H1 (cell line): ENCODE measurements around the gene UGT1A6. TPM values are rescaled to one million over a fixed set of nuclear protein-coding genes. Genes with fewer than 3 reads are reported as not detected.

Source experiments
- CTCF ChIA-PET: fragments of 300-600 bp; sonication (Branson Sonifier 250); formaldehyde crosslinking; loops from one replicate; lab custom pipeline; 2021; ENCODE audit not compliant: partially characterized antibody; lab: Charles Lee
- POLR2A ChIA-PET: fragments of 300-600 bp; sonication (Branson Sonifier 250); formaldehyde crosslinking; loops from one replicate; lab custom pipeline; 2021; ENCODE audit warnings: inconsistent platforms; ENCODE audit not compliant: partially characterized antibody; lab: Charles Lee
- DNase-seq, 2 experiments: peaks; one replicate each; pipeline versions ENCODE4 v3.0.0 to v3.0.0-alpha.2; 2010 to 2022; ENCODE audit warnings: low spot score in 2 of 2, low read depth in 1 of 2, mixed read lengths in 1 of 2
- FAIRE-seq: peaks from 2 replicates; lab custom pipeline; 2011; peaks lifted over from hg19 to GRCh38; lab: Jason Lieb, UNC
- H2AFZ ChIP-seq: 2 replicates; pipeline ENCODE4 v1.8.1; 2012; ENCODE audit warnings: low read length, inconsistent platforms
- H2AK5ac ChIP-seq: 2 replicates; pipeline ENCODE4 v1.6.1; 2013; ENCODE audit warnings: low read depth, low read length
- H2BK120ac ChIP-seq: replicated peaks from 2 replicates; pipeline ENCODE3; 2013; ENCODE audit warnings: low read depth, low read length, inconsistent platforms
- H2BK12ac ChIP-seq: 2 replicates; pipeline ENCODE4 v1.6.1; 2013; ENCODE audit warnings: low read depth, low read length
- H2BK15ac ChIP-seq: 2 replicates; pipeline ENCODE4 v1.6.1; 2013; ENCODE audit warnings: low read length
- H2BK20ac ChIP-seq: 2 replicates; pipeline ENCODE4 v1.6.1; 2013; ENCODE audit warnings: low read length
- H2BK5ac ChIP-seq: 2 replicates; pipeline ENCODE4 v1.6.1; 2013; ENCODE audit warnings: low read depth, low read length
- H3K14ac ChIP-seq: 2 replicates; pipeline ENCODE4 v1.6.1; 2013; ENCODE audit warnings: inconsistent platforms; ENCODE audit not compliant: insufficient read length
- H3K18ac ChIP-seq: 2 replicates; pipeline ENCODE4 v1.6.1; 2013; ENCODE audit warnings: low read length; ENCODE audit errors: extremely low read depth
- H3K23ac ChIP-seq: 2 replicates; pipeline ENCODE4 v1.6.1; 2013; ENCODE audit warnings: inconsistent platforms; ENCODE audit not compliant: insufficient read length
- H3K23me2 ChIP-seq: 2 replicates; pipeline ENCODE4 v1.6.1; 2013; ENCODE audit warnings: low read depth, low read length
- H3K27ac ChIP-seq: 2 replicates; pipeline ENCODE4 v1.6.1; 2011; ENCODE audit warnings: low read depth, low read length, inconsistent platforms
- H3K27me3 ChIP-seq, 4 experiments: replicated peaks in 1 of 4; 1 replicate in 1 of 4; 2 replicates in 3 of 4; pipeline versions ENCODE4 v1.6.1 to v1.8.1; 2011 to 2013; ENCODE audit warnings: low read length in 3 of 4, mild to moderate bottlenecking in 3 of 4, inconsistent platforms in 2 of 4, mixed read lengths in 2 of 4, moderate library complexity in 1 of 4; ENCODE audit not compliant: control insufficient read depth in 3 of 4, insufficient read depth in 3 of 4; ENCODE audit errors: extremely low read depth in 1 of 4
- H3K36me3 ChIP-seq, 4 experiments: 2 replicates each; pipeline versions ENCODE4 v1.6.1 to v1.8.1; 2011 to 2013; ENCODE audit warnings: mild to moderate bottlenecking in 4 of 4, low read length in 3 of 4, moderate library complexity in 2 of 4, control low read depth in 1 of 4, inconsistent platforms in 1 of 4; ENCODE audit not compliant: insufficient read depth in 4 of 4, control insufficient read depth in 2 of 4
- H3K4ac ChIP-seq: replicated peaks from 2 replicates; pipeline ENCODE3; 2013; ENCODE audit warnings: low read length, low read depth, mixed read lengths, inconsistent platforms; ENCODE audit not compliant: insufficient read length
- H3K4me1 ChIP-seq, 4 experiments: replicated peaks in 1 of 4; 1 replicate in 1 of 4; 2 replicates in 3 of 4; pipeline versions ENCODE4 v1.6.1 to v1.8.1; 2011 to 2013; ENCODE audit warnings: low read length in 3 of 4, inconsistent platforms in 2 of 4, mixed read lengths in 1 of 4; ENCODE audit not compliant: insufficient read depth in 4 of 4, control insufficient read depth in 3 of 4
- H3K4me2 ChIP-seq, 2 experiments: 2 replicates each; pipeline versions ENCODE4 v1.6.1 to v1.8.1; 2011 to 2013; ENCODE audit warnings: low read depth in 2 of 2, low read length in 2 of 2, control low read depth in 1 of 2, inconsistent platforms in 1 of 2, mild to moderate bottlenecking in 1 of 2; ENCODE audit not compliant: insufficient read depth in 1 of 2
- H3K4me3 ChIP-seq, 4 experiments: fragments of 200-600, 300-600 bp in 1 of 4; sonication (generic), shearing (Covaris generic), sonication (Bioruptor Twin) in 1 of 4; 2 replicates each; pipeline versions ENCODE4 v1.5.1 to v1.8.1; 2011 to 2016; ENCODE audit warnings: low read length in 4 of 4, low read depth in 3 of 4, control low read depth in 2 of 4, inconsistent platforms in 2 of 4, mild to moderate bottlenecking in 2 of 4, mixed read lengths in 1 of 4, moderate library complexity in 1 of 4; ENCODE audit not compliant: insufficient read depth in 2 of 4; ENCODE audit errors: extremely low read depth in 1 of 4
- H3K56ac ChIP-seq: replicated peaks from 2 replicates; pipeline ENCODE3; 2013; ENCODE audit warnings: low read depth, mild to moderate bottlenecking, mixed read lengths, low read length, inconsistent platforms; ENCODE audit not compliant: insufficient read length
- H3K79me1 ChIP-seq: 2 replicates; pipeline ENCODE4 v1.6.1; 2013; ENCODE audit warnings: low read depth, low read length, control low read depth
- H3K79me2 ChIP-seq, 2 experiments: 2 replicates each; pipeline versions ENCODE4 v1.6.1 to v1.8.1; 2012 to 2013; ENCODE audit warnings: low read length in 2 of 2, mild to moderate bottlenecking in 2 of 2, inconsistent platforms in 1 of 2; ENCODE audit not compliant: insufficient read depth in 2 of 2, control insufficient read depth in 1 of 2
- H3K9ac ChIP-seq, 4 experiments: replicated peaks in 1 of 4; 1 replicate in 1 of 4; 2 replicates in 3 of 4; pipeline versions ENCODE4 v1.6.1 to v1.8.1; 2011 to 2013; ENCODE audit warnings: low read depth in 3 of 4, low read length in 3 of 4, control low read depth in 2 of 4, mild to moderate bottlenecking in 2 of 4, moderate library complexity in 2 of 4, inconsistent platforms in 1 of 4; ENCODE audit errors: extremely low read depth in 1 of 4
- H3K9me3 ChIP-seq, 2 experiments: 2 replicates each; pipeline versions ENCODE4 v1.6.1 to v1.8.1; 2012 to 2013; ENCODE audit warnings: mild to moderate bottlenecking in 2 of 2, moderate library complexity in 2 of 2, control low read depth in 1 of 2, inconsistent platforms in 1 of 2, low read depth in 1 of 2, low read length in 1 of 2, mixed read lengths in 1 of 2; ENCODE audit not compliant: insufficient read depth in 2 of 2
- H4K20me1 ChIP-seq, 2 experiments: replicated peaks in 1 of 2; 2 replicates each; pipeline versions ENCODE3 to v1.8.1; 2011 to 2013; ENCODE audit warnings: inconsistent platforms in 2 of 2, low read length in 2 of 2, mild to moderate bottlenecking in 1 of 2; ENCODE audit not compliant: insufficient read depth in 2 of 2, control insufficient read depth in 1 of 2
- H4K5ac ChIP-seq: 2 replicates; pipeline ENCODE4 v1.6.1; 2013; ENCODE audit warnings: low read length, low read depth, mixed read lengths, inconsistent platforms; ENCODE audit not compliant: insufficient read length
- H4K8ac ChIP-seq: 2 replicates; pipeline ENCODE4 v1.8.0; 2013; ENCODE audit warnings: mild to moderate bottlenecking, moderate library complexity, low read length, inconsistent platforms; ENCODE audit not compliant: insufficient read depth; ENCODE audit errors: extremely low read depth
- H4K91ac ChIP-seq: replicated peaks from 2 replicates; pipeline ENCODE3; 2013; ENCODE audit warnings: low read length, mixed read lengths, inconsistent platforms; ENCODE audit not compliant: insufficient read length
- EGR1 ChIP-seq: IDR thresholded peaks from 2 replicates; pipeline ENCODE4 v1.6.1; 2011; ENCODE audit warnings: low read depth, low read length, borderline replicate concordance
- EP300 ChIP-seq, 2 experiments: IDR thresholded peaks; 1 replicate in 1 of 2; 2 replicates in 1 of 2; pipeline ENCODE4 v1.6.1; 2011 to 2012; ENCODE audit warnings: low read depth in 2 of 2, low read length in 2 of 2, mild to moderate bottlenecking in 2 of 2, borderline replicate concordance in 1 of 2, inconsistent platforms in 1 of 2, moderate library complexity in 1 of 2
- POU5F1 ChIP-seq: IDR thresholded peaks from 2 replicates; pipeline ENCODE4 v1.6.1; 2011; ENCODE audit warnings: low read depth, mild to moderate bottlenecking, low read length, moderate library complexity
- RAD21 ChIP-seq, 2 experiments: IDR thresholded peaks in 1 of 2; conservative IDR thresholded peaks in 1 of 2; 2 replicates each; pipeline ENCODE4 v1.6.1; 2011; ENCODE audit warnings: low read depth in 2 of 2, low read length in 2 of 2, improper control_type of control experiment in 1 of 2, inconsistent platforms in 1 of 2, mild to moderate bottlenecking in 1 of 2, moderate library complexity in 1 of 2
- SIN3A ChIP-seq, 2 experiments: IDR thresholded peaks in 1 of 2; conservative IDR thresholded peaks in 1 of 2; 2 replicates each; pipeline ENCODE4 v1.6.1; 2011 to 2012; ENCODE audit warnings: low read length in 2 of 2, improper control_type of control experiment in 1 of 2, low read depth in 1 of 2, mild to moderate bottlenecking in 1 of 2
- TAF1 ChIP-seq: IDR thresholded peaks from 2 replicates; pipeline ENCODE4 v1.6.1; 2011; ENCODE audit warnings: mild to moderate bottlenecking, low read depth, low read length
- TEAD4 ChIP-seq: IDR thresholded peaks from 2 replicates; pipeline ENCODE4 v1.6.1; 2012; ENCODE audit warnings: low read depth, low read length, inconsistent platforms, mixed read lengths
- WGBS, 2 experiments: shearing (Covaris generic) in 1 of 2; methylation state at CpG; one replicate each; pipeline versions ENCODE4 v1.1.6 to v1.1.7; 2013 to 2015; ENCODE audit warnings: low lambda C conversion rate in 2 of 2, mixed read lengths in 2 of 2, inconsistent platforms in 1 of 2, low coverage in 1 of 2, missing lambda C conversion rate in 1 of 2; ENCODE audit not compliant: insufficient replicate concordance in 2 of 2, insufficient coverage in 1 of 2, insufficient read length in 1 of 2; ENCODE audit errors: extremely low coverage in 1 of 2, missing lambda C conversion rate in 1 of 2; 5-methylcytosine and 5-hydroxymethylcytosine counted together
- polyA plus RNA-seq, 7 experiments: library from polyadenylated mRNA; depleted of rRNA in 3 of 7; stranded (reverse) in 5 of 7; unstranded in 2 of 7; fragments of >200 nt in 5 of 7; fragments of 200-250 nt in 2 of 7; gene quantifications; 1 replicate in 5 of 7; 2 replicates in 1 of 7; 4 replicates in 1 of 7; pipeline versions ENCODE4 v1.2.1 to v1.2.3, GENCODE V29; 2011 to 2013; ENCODE audit warnings: missing spikeins in 2 of 7, mixed read lengths in 2 of 7
- total RNA-seq: library from RNA; stranded (reverse); fragmentation: NEBNext Ultra II Directional; extraction: Animal tissue kit (Norgen Biotek cat#: 25700); gene quantifications from 2 replicates; pipeline ENCODE4 v1.2.1, GENCODE V29; 2021
- TF ChIP-seq, protein P1 (sequence below): IDR thresholded peaks from 2 replicates; pipeline ENCODE4 v1.6.1; 2012; ENCODE audit warnings: inconsistent platforms
- TF ChIP-seq, protein P2 (sequence below), 3 experiments: IDR thresholded peaks; 1 replicate in 2 of 3; 2 replicates in 1 of 3; pipeline versions ENCODE4 v1.5.1 to v1.6.1; 2011; ENCODE audit warnings: low read length in 3 of 3, mild to moderate bottlenecking in 3 of 3, inconsistent platforms in 2 of 3, low read depth in 1 of 3, moderate library complexity in 1 of 3; ENCODE audit not compliant: insufficient read depth in 1 of 3; ENCODE audit errors: control extremely low read depth in 1 of 3

UGT1A6 gene
- total and polyA plus RNA-seq, 2 of the 8 experiments (the other 6 are each of a cell fraction or from before 2014, with no cell fraction given) = not detected

DNA sequence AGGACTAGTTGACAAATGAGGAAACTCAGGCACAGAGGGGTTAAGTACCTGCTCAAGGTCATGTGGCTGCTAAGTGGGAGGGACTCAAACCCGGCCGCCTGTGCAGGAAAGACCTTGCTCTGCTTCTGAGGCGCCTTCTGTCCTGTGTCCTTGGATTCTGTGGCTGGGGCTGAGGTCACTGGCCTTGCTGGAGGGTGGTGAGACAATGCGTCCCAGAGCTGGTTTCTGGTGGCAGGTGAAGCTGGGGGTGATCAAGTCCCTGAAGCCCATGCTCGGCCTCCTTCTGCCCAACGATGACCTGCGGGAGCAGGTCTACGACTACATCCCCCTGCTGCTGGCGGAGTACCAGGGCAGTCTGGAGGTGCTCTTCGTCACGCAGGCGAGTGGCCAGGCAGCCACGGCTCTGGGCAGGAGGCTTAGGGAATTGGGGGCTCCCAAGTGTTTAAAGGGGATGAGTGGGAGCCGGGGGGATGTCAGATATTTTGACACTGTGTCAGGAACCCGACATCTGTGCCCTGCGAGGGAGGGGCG is 101.5 kb downstream of the UGT1A6 start:
- H3K79me1 ChIP-seq = no peaks in the 10 kb centered on the region
- H3K36me3 ChIP-seq = no peaks in the 10 kb centered on the region
- no peak overlapping the region for H3K14ac ChIP-seq
- H2BK5ac ChIP-seq = no peak overlapping the region
- no peak overlapping the region for H3K56ac ChIP-seq
- H3K9ac ChIP-seq = no peak overlapping the region
- peaks cover 0 to 5% of the 10 kb centered on the region in 2 experiments; a peak in 1 of 4 replicates for H3K9me3 ChIP-seq
- 81% methylated on average over 14 of the region's 17 CpGs; no CpG with 5 or more reads in 1 of the 2 experiments for WGBS, 2 experiments
- H3K4me3 ChIP-seq = no peak overlapping the region
- no peak overlapping the region for H3K18ac ChIP-seq
- no peaks in the 10 kb centered on the region for H3K79me2 ChIP-seq
- TF ChIP-seq EGR1 (no peak), RAD21 (IDR thresholded peaks at IDR 0.05 in 1 of 2, conservative IDR thresholded peaks at IDR 0.05 in 1 of 2; ENCODE audit: low read depth in 2 of 2, low read length in 2 of 2) (no peak), SIN3A (conservative IDR thresholded peaks at IDR 0.05 in 1 of 2, IDR thresholded peaks at IDR 0.05 in 1 of 2; ENCODE audit: low read depth in 1 of 2, low read length in 2 of 2) (no peak), POU5F1 (no peak), TEAD4 (no peak), TAF1 (no peak), EP300 (IDR thresholded peaks at IDR 0.05; ENCODE audit: borderline replicate concordance in 1 of 2, low read depth in 2 of 2, low read length in 2 of 2) (no peak)
- TF ChIP-seq, protein P1, sequence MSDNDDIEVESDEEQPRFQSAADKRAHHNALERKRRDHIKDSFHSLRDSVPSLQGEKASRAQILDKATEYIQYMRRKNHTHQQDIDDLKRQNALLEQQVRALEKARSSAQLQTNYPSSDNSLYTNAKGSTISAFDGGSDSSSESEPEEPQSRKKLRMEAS = no peak
- TF ChIP-seq, protein P2, sequence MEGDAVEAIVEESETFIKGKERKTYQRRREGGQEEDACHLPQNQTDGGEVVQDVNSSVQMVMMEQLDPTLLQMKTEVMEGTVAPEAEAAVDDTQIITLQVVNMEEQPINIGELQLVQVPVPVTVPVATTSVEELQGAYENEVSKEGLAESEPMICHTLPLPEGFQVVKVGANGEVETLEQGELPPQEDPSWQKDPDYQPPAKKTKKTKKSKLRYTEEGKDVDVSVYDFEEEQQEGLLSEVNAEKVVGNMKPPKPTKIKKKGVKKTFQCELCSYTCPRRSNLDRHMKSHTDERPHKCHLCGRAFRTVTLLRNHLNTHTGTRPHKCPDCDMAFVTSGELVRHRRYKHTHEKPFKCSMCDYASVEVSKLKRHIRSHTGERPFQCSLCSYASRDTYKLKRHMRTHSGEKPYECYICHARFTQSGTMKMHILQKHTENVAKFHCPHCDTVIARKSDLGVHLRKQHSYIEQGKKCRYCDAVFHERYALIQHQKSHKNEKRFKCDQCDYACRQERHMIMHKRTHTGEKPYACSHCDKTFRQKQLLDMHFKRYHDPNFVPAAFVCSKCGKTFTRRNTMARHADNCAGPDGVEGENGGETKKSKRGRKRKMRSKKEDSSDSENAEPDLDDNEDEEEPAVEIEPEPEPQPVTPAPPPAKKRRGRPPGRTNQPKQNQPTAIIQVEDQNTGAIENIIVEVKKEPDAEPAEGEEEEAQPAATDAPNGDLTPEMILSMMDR (IDR thresholded peaks at IDR 0.05; ENCODE audit: control extremely low read depth in 1 of 3, insufficient read depth in 1 of 3, low read depth in 1 of 3, low read length in 3 of 3) = no peak
- POLR2A ChIA-PET = no interaction called here
- no peaks in the 10 kb centered on the region for H3K23me2 ChIP-seq
- FAIRE-seq (no peak), DNase-seq (peak in 1 of 2 experiments; percentile 10)
- peak overlapping the region; percentile 17; the same call in 1 of the 2 replicates for H4K8ac ChIP-seq
- H3K23ac ChIP-seq = no peak overlapping the region
- H2BK12ac ChIP-seq = no peak overlapping the region
- H2AK5ac ChIP-seq = no peak overlapping the region
- CTCF ChIA-PET = interaction anchor here (1.6 kb wide), 1 partner anchor 9 kb away, joined by 9 read pairs; no protein-coding TSS in a partner anchor
- H3K27me3 ChIP-seq = no peaks in the 10 kb centered on the region
- no peak overlapping the region for H3K27ac ChIP-seq
- H2AFZ ChIP-seq = no peak overlapping the region
- H4K91ac ChIP-seq = no peak overlapping the region
- no peak overlapping the region for H4K5ac ChIP-seq
- H3K4me2 ChIP-seq = no peak overlapping the region
- no peak overlapping the region for H2BK120ac ChIP-seq
- no peak overlapping the region for H2BK20ac ChIP-seq
- H4K20me1 ChIP-seq = no peaks in the 10 kb centered on the region
- no peak overlapping the region for H2BK15ac ChIP-seq
- no peaks in the 10 kb centered on the region for H3K4me1 ChIP-seq
- H3K4ac ChIP-seq = no peak overlapping the region
